Measurements from ENCODE around the gene PITX2.

DNA sequence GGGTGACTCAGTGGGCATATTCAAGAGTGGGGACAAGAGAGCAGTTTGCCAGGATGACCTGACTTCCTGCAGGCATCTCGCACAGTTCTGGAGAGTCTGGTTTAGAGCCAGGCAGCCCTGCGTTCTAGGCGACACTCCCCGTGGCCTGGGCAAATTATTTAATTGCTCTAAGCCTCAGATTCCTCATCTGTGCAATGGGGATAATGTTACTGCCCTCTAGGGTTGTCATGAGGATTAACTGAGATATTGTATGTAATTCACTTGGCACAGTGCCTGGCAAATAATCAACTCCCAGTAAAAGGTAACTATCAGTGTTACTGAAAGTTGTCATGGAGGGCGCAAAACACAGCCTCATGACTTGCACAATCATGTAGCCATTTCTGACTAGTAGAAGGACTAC lies 48.8 kb upstream of the PITX2 start:
- TF ChIP-seq, protein P1, sequence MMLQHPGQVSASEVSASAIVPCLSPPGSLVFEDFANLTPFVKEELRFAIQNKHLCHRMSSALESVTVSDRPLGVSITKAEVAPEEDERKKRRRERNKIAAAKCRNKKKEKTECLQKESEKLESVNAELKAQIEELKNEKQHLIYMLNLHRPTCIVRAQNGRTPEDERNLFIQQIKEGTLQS (CRISPR knock-in tag; conservative IDR thresholded peaks at IDR 0.05): no peak
- TF ChIP-seq CREB1 (CRISPR knock-in tag; IDR thresholded peaks at IDR 0.05) (no peak), ZNF232 (CRISPR knock-in tag; IDR thresholded peaks at IDR 0.05) (no peak)
- TF ChIP-seq, protein P2, sequence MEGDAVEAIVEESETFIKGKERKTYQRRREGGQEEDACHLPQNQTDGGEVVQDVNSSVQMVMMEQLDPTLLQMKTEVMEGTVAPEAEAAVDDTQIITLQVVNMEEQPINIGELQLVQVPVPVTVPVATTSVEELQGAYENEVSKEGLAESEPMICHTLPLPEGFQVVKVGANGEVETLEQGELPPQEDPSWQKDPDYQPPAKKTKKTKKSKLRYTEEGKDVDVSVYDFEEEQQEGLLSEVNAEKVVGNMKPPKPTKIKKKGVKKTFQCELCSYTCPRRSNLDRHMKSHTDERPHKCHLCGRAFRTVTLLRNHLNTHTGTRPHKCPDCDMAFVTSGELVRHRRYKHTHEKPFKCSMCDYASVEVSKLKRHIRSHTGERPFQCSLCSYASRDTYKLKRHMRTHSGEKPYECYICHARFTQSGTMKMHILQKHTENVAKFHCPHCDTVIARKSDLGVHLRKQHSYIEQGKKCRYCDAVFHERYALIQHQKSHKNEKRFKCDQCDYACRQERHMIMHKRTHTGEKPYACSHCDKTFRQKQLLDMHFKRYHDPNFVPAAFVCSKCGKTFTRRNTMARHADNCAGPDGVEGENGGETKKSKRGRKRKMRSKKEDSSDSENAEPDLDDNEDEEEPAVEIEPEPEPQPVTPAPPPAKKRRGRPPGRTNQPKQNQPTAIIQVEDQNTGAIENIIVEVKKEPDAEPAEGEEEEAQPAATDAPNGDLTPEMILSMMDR (IDR thresholded peaks at IDR 0.05): no peak
- TF ChIP-seq, protein P3, sequence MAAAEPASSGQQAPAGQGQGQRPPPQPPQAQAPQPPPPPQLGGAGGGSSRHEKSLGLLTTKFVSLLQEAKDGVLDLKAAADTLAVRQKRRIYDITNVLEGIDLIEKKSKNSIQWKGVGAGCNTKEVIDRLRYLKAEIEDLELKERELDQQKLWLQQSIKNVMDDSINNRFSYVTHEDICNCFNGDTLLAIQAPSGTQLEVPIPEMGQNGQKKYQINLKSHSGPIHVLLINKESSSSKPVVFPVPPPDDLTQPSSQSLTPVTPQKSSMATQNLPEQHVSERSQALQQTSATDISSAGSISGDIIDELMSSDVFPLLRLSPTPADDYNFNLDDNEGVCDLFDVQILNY (CRISPR knock-in tag; IDR thresholded peaks at IDR 0.05): no peak
- TF ChIP-seq, protein P4, sequence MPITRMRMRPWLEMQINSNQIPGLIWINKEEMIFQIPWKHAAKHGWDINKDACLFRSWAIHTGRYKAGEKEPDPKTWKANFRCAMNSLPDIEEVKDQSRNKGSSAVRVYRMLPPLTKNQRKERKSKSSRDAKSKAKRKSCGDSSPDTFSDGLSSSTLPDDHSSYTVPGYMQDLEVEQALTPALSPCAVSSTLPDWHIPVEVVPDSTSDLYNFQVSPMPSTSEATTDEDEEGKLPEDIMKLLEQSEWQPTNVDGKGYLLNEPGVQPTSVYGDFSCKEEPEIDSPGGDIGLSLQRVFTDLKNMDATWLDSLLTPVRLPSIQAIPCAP (CRISPR knock-in tag; IDR thresholded peaks at IDR 0.05): no peak
